ENCODE measurements around the gene ASIC2.

- TF ChIP-seq, protein P1, sequence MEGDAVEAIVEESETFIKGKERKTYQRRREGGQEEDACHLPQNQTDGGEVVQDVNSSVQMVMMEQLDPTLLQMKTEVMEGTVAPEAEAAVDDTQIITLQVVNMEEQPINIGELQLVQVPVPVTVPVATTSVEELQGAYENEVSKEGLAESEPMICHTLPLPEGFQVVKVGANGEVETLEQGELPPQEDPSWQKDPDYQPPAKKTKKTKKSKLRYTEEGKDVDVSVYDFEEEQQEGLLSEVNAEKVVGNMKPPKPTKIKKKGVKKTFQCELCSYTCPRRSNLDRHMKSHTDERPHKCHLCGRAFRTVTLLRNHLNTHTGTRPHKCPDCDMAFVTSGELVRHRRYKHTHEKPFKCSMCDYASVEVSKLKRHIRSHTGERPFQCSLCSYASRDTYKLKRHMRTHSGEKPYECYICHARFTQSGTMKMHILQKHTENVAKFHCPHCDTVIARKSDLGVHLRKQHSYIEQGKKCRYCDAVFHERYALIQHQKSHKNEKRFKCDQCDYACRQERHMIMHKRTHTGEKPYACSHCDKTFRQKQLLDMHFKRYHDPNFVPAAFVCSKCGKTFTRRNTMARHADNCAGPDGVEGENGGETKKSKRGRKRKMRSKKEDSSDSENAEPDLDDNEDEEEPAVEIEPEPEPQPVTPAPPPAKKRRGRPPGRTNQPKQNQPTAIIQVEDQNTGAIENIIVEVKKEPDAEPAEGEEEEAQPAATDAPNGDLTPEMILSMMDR (IDR thresholded peaks at IDR 0.05; ENCODE audit: low read length) = no peak
- TF ChIP-seq EZH2 (IDR thresholded peaks at IDR 0.05; ENCODE audit: borderline replicate concordance, low read length) = no peak
These were observed 280.5 kb downstream of the ASIC2 start for GRCh38 chr17:33012522-33013033.

All from OCI-LY1 (cell line).